Right renal pelvis (tissue), 4 donors: ENCODE results near the gene PRDM16. TPM values are rescaled to one million over a fixed set of nuclear protein-coding genes. Genes with fewer than 3 reads are reported as not detected.

ENCODE experiments used
- DNase-seq, 4 donors: peaks; one replicate each; pipeline ENCODE4 v3.0.0-alpha.2; 2013; ENCODE audit warnings: low read depth in 4 of 4, low spot score in 3 of 4, missing footprints in 1 of 4
- polyA plus RNA-seq, 4 donors: library from polyadenylated mRNA; unstranded; fragments of 120-200 nt; gene quantifications; one replicate each; pipeline ENCODE4 v1.2.1, GENCODE V29; 2013; ENCODE audit not compliant: insufficient read length in 4 of 4

Gene PRDM16
- polyA plus RNA-seq, 4 donors = 6.0 to 8.1 (median 7.0) TPM

DNA sequence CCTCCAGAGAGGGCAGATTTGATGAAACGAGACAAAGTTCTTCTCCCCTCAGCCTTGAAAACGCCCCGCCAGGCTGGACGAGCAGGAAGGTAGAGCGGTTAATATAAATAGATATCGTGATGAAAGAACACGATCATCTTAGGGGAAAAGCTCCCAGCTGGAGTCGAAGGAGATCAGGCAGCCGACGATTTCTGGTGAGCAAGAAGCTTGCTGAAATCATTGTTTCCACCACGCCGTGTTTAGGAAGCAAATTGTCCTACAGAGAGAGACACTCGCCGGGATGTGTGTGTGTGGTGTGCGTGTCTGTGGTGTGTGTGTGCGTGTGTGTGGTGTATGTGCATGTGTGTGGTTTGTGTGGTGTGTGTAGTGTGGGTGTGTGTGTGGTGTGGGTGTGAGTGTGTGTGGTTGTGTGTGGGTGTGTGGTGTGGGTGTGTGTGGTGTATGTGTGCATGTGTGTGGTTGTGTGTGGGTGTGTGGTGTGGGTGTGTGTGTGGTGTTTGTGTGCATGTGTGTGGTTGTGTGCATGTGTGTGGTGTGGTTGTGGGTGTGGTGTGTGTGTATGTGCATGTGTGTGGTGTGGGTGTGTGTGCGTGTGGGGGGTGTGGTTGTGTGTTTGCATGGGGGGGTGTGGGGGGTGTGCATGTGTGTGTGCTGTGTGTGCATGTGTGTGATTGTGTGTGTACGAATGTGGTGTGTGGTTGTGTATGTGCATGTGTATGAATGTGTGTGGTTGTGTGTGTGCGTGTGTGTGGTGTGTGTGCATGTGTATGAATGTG lies 340.6 kb downstream of the PRDM16 start:
- DNase-seq = no peak

GRCh38 chr1:3410142-3410925 lies 341.3 kb downstream of the PRDM16 start:
- DNase-seq = peak in 1 of 4 donors; percentile 61

GRCh38 chr1:3411806-3412205 lies 342.8 kb downstream of the PRDM16 start:
- DNase-seq = no peak

- no peak for DNase-seq
Measured at GRCh38 chr1:3412376-3412775, 343.4 kb downstream of the PRDM16 start.

DNA sequence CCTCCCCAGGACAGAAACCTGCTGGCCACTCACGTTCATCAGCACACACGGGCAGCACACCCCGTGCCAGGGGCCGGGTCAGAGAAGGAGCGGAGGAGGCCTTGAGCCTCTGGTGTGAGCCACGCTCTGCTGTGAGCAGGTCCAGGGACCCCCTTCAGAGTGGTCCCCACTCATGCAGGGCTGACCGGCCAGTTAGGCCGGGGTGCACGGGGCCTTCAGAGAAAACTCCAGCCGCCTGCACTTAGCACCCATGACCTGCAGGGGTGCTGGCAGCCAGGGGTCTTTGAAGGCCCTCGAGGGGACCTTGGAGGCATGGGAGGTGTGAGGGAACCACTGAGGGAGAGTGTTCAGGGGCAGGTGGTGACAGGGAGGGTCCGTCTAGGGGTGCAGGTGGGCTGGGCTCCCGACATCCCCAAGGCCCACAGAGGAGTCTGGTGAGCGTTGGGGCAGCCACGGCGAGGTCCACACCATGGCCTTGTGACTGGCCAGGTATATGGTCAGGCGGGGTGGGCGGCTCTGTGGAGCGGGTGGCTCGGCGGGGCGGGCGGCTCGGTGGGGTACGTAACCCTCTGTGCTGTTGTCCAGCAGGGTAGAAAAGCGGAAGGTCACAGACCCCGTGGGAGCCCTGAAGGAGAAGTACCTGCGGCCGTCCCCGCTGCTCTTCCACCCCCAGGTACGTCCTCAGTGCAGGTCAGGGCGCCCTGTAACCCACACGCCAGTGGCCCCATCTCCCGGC lies 345.1 kb downstream of the PRDM16 start:
- DNase-seq = no peak

DNA sequence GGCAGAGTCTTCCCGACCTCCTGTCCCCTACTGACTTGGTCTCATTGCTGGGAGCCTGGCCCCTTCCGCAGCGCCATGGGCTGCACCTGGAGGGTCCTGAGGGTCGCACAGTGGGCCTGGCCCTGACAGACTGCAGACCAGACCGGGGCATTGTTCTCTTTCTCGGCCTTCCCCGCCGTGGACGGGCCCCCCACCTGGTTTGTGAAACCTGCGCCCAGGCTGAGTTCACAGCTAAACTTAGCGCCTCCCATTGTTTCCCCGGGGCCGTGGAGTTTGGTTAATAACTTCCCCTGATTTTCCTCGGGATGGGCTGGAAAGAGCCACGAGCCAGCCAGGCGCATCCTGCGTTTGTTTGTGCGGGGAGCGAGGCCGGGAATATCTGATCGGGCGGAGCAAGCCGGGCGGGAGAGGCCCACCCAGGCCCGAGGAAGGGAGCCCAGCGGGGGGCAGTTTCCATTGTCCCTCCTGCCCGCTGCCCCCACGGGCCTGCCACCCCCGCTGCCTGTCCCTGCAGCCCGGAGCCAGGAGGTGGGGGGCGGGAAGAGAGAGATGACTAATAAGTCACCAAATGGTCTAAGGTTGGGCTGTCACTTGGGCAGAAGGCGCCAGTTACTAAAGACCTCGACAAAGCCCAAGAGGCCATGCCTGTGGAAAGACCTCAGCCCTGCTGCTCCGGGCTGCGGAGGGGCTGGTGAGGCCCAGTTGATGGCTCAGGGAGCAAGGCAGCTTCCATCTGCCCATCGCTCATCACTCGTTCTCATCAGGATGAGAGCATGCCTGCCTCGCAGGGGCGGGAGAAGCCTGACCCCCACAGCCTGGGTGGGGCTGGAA lies 346.5 kb downstream of the PRDM16 start:
- no peak for DNase-seq

GRCh38 chr1:3417082-3417739 lies 348.2 kb downstream of the PRDM16 start:
- no peak for DNase-seq

- DNase-seq = no peak
Measured at GRCh38 chr1:3417934-3418333, 348.9 kb downstream of the PRDM16 start.

DNA sequence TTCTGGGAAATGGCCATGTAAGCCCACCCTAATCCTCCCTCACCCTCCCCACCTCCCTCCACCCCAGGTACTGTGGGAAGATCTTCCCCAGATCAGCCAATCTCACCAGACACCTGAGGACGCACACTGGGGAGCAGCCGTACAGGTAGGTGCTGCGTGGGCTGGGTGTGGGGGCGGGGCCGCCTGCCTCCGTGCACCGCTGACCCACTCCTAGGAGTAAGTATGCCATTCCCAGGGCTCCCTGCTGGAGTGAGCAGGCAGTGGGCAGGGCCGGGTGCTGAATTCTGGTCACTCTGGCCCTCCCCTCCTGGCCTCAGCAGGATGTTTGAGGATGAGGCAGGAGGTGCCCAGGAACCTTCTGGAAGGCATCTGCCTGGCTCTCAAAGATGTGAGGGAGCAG lies 349.6 kb downstream of the PRDM16 start:
- DNase-seq = no peak

GRCh38 chr1:3419415-3420204 lies 350.6 kb downstream of the PRDM16 start:
- DNase-seq = no peak

DNA sequence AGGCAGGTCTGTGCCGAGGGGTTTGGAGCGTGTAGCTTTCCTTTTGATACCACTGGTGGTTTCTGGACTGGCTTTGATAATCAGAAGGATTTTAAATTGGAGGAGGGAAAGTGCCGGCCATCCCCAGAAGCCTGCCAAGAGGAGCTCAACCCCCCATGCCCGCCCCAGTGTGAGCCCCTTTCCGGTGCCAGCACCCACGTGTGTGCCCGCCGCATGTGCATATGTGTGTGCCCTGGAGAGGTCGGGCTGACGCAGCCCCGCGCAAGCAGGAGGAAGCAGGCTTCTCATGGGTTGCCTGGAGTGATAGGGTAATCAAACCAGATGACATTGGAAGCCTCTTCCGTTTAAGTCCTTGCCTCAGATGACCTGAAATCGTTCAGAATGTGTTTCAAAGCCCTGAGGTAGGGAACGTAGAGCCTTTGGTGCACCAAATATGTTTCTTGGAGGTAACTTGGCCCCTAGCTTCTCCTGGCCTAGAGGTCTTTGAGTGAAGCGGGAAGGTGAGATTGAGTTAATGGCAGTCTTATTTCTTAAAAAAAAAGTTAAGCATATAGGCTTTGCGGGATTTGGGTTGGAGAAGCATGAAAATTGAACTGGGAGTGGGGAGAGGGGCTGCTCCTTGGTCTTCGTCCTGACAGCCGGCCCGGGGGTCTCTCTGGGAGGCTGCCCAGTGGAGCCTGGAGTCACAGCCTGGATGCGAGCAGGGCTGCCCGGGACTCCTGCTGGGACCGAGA lies 351.4 kb downstream of the PRDM16 start:
- no peak for DNase-seq

GRCh38 chr1:3422638-3423037 lies 353.6 kb downstream of the PRDM16 start:
- DNase-seq = no peak

DNA sequence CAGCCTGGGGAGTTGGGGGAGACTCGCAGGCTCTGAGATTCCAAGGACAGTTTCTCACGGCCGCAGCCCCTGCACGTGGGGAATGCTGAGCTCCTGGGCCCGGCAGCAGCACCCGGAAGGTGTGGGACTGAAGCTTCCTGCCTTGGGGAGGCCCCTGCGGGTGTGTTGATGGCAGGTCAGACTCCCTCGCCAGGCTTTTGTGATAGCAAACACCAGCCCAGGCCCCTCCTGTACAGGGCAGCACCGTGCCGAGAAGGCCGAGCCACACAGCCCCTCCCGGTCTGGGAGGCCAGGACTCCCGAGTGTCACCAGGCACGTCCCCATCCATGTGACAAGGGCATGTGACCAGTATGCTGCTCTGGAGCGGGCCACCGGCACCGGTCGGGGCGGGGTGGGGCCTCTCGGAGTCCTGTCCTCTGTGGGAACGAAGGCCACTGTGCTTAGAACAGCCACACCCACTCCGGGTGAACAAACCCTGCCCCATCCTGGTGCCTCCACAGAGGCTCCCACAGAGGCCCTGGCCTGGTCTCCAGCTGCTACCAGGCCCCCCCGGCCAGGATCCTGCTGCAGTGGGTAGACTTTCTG lies 354.3 kb downstream of the PRDM16 start:
- DNase-seq = no peak

DNA sequence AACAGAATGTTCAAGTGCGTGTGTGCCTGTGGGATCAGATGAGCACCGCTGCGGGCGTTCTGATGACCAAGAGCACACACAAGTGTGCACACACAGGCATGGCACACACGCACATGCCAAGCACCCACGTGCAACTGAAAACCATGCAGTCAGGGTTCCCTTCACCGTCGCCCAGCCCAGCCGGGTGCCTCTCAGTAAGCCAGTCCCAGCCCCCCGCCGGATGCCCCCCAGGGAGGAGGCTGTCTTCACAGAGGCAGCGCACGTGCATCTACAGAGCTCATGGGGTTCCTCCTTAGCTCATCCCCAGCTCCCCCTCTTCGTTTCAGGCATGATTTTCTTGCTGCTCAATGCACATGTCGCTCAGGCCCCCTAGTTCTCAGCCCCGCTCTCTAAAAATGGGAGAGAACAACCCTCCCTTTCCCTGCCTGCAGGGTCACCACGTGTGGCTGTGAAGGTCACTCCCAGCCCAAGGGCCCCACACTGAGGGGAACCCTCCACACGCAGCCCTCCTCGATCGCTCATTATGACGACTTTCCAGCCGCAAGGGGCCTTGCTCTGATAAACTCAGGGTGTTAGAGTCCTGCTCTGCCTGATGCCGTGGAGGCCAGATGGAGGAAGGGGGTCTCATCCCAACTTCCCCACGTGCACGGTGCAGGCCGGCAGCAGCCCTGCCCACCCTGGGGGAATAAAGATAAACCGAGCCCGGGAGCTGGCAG lies 355.1 kb downstream of the PRDM16 start:
- no peak for DNase-seq

DNA sequence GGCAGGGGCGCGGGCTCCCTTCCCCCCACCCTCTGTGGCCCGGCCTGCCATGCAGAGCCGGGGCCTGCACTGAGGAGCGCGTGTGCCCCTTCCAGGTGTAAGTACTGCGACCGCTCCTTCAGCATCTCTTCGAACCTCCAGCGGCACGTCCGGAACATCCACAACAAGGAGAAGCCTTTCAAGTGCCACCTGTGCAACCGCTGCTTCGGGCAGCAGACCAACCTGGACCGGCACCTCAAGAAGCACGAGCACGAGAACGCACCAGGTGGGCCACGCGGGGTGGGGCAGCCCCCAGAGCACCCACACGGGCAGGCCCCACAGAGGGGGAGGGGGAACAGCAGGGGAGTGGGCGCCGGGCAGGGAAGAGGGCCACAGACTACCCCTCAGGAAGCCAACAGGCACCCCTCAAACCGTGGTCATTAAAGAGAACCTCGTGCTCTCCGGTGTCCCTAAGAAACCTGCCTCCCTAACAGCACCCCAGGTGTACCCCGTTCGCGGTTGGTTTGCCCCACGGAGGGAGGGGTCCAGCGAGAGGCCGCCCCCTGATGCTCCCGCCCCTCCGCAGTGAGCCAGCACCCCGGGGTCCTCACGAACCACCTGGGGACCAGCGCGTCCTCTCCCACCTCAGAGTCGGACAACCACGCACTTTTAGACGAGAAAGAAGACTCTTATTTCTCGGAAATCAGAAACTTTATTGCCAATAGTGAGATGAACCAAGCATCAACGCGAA lies 356.6 kb downstream of the PRDM16 start:
- no peak for DNase-seq

DNA sequence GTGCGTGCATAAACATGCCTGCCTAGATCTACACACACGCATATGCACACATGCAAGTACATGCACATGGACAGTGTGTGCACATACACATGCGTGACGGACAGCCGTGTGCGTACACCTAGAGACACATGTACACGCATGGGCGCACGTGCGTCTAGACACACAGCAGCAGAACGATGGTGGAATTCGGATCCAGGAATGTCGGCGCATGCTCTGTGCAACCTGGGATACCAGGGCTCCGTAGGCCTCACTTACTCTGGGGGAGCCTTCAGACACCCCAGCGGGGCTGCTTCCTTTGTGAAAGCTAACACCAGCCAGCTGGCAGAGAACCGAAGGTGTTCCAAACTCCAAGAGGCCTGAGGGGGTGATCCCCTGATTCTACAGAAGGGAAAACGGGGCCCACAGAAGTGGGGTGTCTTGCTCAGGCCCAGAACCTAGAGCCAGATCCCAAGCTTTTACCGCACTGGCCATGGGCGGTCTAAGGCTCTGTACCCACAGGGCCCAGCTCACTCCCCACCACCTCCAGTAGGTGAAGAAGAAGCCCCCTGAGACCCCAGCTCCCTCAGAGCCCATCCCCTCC lies 358.0 kb downstream of the PRDM16 start:
- DNase-seq = no peak
